ENCODE measurements around the gene RTN1.

RTN1 gene

DNA sequence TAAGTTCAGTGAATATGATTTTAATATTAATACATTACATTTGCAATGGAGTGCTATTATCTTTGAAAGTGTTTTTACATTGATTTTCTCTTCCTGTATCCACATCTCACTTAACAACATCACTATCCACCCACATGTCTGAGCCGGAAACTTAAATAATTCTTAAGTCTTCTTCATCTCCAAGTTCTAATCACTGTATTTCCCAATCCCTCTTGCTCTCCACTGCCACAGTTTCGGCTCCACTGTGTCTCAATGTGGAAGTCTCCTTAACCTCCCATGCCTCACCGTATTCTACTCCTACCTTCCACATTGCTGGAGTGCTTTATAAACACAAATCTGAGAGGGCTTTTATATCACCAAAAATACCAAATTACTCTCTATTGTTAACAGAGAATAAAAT is 25.3 kb downstream of the RTN1 start:
- TF ChIP-seq, protein P1, sequence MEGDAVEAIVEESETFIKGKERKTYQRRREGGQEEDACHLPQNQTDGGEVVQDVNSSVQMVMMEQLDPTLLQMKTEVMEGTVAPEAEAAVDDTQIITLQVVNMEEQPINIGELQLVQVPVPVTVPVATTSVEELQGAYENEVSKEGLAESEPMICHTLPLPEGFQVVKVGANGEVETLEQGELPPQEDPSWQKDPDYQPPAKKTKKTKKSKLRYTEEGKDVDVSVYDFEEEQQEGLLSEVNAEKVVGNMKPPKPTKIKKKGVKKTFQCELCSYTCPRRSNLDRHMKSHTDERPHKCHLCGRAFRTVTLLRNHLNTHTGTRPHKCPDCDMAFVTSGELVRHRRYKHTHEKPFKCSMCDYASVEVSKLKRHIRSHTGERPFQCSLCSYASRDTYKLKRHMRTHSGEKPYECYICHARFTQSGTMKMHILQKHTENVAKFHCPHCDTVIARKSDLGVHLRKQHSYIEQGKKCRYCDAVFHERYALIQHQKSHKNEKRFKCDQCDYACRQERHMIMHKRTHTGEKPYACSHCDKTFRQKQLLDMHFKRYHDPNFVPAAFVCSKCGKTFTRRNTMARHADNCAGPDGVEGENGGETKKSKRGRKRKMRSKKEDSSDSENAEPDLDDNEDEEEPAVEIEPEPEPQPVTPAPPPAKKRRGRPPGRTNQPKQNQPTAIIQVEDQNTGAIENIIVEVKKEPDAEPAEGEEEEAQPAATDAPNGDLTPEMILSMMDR (IDR thresholded peaks at IDR 0.05; ENCODE audit: control extremely low read depth, extremely low read depth, low read depth, missing control alignments): no peak
- no peak for DNase-seq (ENCODE audit: extremely low spot score)
- CTCF ChIA-PET: no interaction called here
- POLR2A ChIA-PET: no interaction called here

DNA sequence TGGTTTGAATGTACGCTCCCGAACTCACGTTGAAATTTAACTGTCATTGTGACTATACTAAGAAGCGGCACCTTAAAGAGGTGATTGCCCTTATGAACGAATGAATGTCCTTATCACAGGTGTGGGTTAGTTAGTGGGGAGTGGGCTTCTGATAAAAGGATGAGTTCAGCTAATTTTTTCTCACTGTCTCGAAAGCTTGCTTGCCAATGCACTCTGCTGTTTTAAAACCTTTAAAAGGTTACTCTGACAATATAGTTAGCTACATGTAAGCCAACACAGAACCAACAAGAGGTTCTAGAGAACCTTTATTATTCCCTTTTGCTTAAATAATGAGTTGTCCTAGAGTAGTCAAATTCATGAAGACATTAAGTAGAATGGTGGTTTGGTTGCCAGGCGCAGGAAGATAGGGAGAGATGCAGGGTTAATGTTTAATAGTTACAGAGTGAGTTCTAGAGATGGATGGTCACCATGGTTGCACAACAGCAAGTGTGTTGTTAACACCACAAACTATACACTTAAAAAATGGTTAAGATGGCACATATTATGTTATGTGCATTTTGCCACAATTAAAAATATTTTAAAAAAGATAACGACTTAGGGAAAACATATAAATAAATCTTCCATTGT is 26.3 kb downstream of the RTN1 start:
- TF ChIP-seq, protein P1 (IDR thresholded peaks at IDR 0.05; ENCODE audit: control extremely low read depth, extremely low read depth, low read depth, missing control alignments): no peak
- CTCF ChIA-PET: interaction anchor here (1.1 kb wide), 1 partner anchor 27 kb away, joined by 3 read pairs; the partner anchor contains the start of gene RTN1
- POLR2A ChIA-PET: no interaction called here
- DNase-seq (ENCODE audit: extremely low spot score): no peak

DNA sequence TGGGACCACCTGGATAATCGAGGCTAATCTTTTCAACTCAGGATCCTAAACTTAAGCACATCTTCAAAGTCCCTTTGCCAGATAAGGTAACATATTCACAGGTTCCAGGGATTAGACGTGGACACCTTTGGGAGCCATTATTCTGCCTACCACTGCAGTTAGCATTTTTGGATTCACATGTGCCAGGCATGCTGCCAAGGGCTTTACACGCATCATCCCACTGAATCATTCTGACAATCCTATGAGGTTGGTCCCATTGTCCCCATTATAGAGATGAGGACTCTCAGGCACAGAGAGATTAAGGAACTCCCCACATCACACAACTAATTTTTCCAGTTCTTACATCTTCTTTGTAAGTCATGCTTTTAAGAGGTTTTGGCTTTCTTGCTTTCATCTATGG is 34.5 kb downstream of the RTN1 start:
- TF ChIP-seq, protein P1 (IDR thresholded peaks at IDR 0.05; ENCODE audit: control extremely low read depth, extremely low read depth, low read depth, missing control alignments): no peak
- no peak for DNase-seq (ENCODE audit: extremely low spot score)
- CTCF ChIA-PET: no interaction called here
- POLR2A ChIA-PET: no interaction called here

DNA sequence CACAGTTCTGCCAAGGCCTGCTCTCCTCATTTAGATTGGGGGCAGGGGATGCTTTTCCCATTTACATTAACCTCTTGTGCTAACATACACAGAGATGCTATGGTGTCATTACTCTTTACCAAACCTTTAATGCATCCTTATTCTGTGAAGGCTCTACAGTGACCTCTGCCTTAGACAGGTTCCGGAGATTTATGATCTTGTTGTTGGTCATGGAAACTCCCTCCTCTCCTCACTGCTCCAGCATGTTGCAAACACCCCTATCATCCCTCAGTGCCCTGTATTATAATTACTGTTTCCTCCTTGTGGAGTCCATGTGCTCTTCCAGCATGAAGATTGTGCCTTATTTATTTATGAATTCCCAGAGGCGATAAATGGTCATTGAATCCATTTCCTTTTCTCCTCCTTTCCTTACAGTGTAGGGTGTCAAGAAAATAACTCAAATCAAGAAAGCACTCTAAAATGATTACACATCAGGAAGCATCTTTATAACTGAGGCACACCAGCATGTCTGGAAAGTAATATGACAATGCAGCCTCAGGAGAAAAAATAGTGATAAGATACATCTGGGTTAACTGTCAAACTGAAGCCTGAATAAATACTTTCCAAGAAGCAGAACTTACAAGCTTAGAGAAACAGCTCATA is 37.8 kb downstream of the RTN1 start:
- ChIA-PET POLR2A (no interaction called here), CTCF (no interaction called here)
- TF ChIP-seq, protein P1 (IDR thresholded peaks at IDR 0.05; ENCODE audit: control extremely low read depth, extremely low read depth, low read depth, missing control alignments): no peak
- DNase-seq (ENCODE audit: extremely low spot score): no peak

DNA sequence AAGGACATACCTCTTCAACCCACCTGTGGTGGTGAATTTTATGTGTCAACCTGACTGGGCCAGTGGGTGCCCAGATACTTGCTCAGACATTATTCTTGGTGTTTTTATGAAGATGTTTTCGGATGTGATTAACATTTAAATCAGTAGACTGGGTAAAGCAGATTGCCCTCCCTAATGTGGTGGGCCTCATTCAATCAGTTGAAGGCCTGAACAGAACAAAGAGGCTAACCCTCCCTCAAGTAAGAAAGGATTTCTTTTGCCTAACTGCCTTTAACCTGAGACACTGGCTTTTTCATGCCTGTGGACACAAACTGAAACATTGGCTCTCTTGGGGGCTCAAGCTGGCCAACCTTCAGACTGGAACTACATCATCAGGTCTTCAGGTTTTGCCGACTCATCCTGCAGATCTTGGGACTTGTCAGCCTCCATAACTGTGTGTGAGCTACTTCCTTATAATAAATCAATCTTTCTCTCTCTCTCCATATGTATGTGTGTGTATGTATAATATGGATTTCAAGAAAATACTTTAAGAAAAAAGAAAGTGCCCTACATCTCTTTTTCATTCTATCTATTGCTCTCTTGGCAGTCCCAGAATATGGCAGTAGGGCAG is 39.4 kb downstream of the RTN1 start:
- DNase-seq (ENCODE audit: extremely low spot score): no peak
- ChIA-PET POLR2A (no interaction called here), CTCF (interaction anchor here (0.9 kb wide), 1 partner anchor 77 kb away, joined by 3 read pairs; no protein-coding TSS in a partner anchor)
- TF ChIP-seq, protein P1 (IDR thresholded peaks at IDR 0.05; ENCODE audit: control extremely low read depth, extremely low read depth, low read depth, missing control alignments): no peak

DNA sequence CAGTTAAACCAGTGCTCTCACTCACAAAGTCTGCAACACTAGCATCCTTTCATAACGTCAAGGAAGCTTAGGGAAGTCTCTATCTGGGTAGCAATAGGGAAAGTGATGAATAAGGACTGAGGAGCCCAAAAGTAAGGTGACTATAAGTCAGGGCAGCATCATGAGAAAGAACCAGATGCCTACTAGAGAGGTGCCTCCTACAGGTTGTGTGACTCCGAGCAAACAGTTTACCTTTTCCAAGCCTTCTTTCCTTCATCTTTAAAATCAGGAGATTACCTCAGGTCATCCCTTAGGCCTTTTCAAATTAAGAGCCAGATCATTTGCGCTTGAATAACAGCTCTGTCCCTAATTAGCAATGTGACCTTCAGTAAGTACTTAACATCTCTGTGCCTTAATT is 40.2 kb downstream of the RTN1 start:
- no peak for DNase-seq (ENCODE audit: extremely low spot score)
- TF ChIP-seq, protein P1 (IDR thresholded peaks at IDR 0.05; ENCODE audit: control extremely low read depth, extremely low read depth, low read depth, missing control alignments): no peak
- ChIA-PET POLR2A (no interaction called here), CTCF (no interaction called here)
